Endothelial cell of umbilical vein (primary cell): Measurements from ENCODE around the gene FAM3D.

Source experiments
- MAX ChIP-seq: IDR thresholded peaks from 2 replicates; pipeline ENCODE4 v1.6.1; 2011; ENCODE audit not compliant: insufficient read depth, insufficient read length
- POLR2A ChIP-seq: IDR thresholded peaks from 2 replicates; pipeline ENCODE4 v1.6.1; 2012; ENCODE audit warnings: low read depth, mild to moderate bottlenecking, control low read depth, low read length

- TF ChIP-seq POLR2A: no peak
- TF ChIP-seq MAX: no peak
Observed at GRCh38 chr3:58585005-58585786, 81.4 kb downstream of the FAM3D start.
